HG03095 (cell line): Measurements from ENCODE around the gene SERINC4.

Experiments
- ATAC-seq: cut with Tn5 transposase; IDR thresholded peaks from one replicate; pipeline ENCODE4 v1.9.1; 2021; ENCODE audit warnings: moderate library complexity; ENCODE audit not compliant: unreplicated experiment

SERINC4 gene

DNA sequence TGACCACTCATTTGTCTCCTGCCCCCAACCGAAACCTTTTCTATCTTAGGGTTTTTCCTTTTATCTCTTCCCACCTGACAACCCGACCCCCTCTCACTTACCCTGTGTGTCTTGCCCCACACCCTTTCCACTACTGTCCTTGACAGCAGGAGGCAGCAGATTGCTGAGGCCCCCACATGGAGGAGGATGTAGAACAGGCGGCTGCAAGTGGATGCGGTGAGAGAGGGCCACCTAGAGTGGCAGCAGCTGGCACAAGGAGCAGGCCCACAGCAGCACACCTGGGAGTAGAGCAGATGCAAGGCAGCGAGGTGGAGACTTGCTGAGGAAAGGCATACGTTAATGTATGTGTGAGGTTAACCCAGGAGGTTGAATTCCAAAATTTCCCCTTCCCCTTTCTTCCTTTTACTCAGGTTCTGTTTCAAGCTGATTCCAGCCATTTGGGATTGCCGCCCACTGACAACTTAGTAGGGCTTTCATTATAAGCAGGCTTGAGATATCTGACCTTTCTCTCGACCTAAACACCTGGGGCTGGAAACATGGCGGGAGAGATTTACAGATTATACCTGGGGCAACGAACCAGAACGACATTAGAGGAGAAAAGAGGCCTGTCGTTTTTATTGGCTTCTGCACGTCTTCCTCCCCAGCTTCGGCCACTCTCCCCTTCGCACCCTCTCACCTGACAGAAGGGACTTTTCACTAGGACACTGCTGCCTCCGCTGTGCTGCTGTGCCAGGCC is 643 bp downstream of the SERINC4 start:
- no peak for ATAC-seq

DNA sequence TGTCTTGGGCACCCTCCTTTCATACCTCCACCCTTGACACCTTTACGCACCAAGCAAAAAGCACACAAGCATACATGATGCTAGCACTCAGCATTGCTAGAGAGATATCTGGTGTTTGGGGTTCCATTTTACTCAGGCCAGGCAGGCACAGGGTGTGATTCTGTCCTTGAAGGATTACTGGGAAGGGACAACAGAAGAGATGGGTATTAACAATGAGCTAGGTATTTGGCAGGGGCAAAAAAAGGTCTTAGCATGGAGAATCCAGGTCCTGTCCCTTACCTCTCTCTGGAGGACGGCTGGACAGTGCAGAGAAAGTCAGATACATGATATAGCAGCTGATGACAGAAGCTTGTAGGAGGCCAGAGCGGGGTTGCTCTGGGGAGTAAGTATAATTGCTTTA is 3.5 kb downstream of the SERINC4 start:
- no peak for ATAC-seq

- no peak for ATAC-seq
Observed at GRCh38 chr15:43795997-43796396, 4.0 kb downstream of the SERINC4 start.

DNA sequence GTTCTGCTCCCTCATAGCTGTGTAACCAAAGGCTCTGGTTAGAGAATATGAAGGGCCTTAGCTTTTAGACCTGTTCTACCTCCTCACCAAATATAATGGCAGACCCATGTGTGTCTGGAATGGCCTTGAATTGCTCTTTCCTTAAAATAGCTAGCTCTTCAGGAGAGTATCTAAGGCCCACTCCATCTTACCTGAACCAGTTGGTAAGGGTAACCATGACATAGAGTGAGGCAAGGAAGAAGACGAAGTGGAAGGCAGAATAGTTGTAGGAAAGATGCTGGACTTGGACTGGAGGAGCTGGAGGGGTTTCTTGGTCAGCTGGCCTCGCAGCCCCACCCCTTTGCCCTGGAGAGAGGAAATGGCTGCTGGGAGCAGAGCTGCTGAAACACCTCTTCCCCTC is 4.8 kb downstream of the SERINC4 start:
- no peak for ATAC-seq

DNA sequence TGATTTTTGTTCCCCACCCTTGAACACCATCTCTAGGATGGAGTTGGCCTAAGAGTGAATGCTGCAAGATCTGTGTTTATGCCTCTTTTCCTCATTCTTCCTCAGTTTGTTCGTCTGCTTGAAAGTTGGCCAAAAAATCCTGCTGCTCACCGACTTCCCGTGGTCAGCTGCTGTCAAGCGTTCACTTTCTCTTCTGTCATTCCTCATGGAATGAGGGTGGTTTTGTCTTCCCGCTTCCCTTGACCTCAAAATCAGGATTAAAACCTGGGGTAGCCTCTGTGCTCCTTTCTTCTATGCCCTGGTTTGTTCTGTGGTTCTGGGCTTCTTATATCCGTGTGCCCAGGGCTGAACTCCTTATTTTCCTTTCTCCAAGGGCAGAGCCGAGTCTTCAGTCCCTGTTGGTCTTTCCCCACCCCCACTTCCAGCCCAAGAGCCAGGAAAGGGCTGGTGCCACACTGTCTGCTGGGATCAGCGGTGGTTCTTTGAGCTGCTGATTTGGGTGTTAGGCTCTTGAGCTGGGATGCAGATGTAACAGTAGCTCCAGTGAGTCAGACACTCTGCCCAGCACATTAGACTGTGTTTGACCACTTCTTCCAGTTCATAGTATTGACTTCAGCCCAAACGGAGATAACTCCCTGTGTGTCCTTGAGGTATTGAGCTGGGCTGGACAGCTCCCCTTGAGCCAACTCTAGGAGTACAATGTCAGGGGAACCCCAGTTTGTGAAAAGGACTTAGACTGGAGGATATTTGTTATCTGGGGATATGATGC is 5.6 kb downstream of the SERINC4 start:
- ATAC-seq = no peak

DNA sequence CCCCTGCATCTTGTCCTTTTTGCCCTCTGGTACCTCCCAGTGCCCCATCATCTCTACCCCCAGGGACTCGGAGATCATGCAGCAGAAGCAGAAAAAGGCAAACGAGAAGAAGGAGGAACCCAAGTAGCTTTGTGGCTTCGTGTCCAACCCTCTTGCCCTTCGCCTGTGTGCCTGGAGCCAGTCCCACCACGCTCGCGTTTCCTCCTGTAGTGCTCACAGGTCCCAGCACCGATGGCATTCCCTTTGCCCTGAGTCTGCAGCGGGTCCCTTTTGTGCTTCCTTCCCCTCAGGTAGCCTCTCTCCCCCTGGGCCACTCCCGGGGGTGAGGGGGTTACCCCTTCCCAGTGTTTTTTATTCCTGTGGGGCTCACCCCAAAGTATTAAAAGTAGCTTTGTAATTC is 6.4 kb downstream of the SERINC4 start:
- ATAC-seq = no peak

DNA sequence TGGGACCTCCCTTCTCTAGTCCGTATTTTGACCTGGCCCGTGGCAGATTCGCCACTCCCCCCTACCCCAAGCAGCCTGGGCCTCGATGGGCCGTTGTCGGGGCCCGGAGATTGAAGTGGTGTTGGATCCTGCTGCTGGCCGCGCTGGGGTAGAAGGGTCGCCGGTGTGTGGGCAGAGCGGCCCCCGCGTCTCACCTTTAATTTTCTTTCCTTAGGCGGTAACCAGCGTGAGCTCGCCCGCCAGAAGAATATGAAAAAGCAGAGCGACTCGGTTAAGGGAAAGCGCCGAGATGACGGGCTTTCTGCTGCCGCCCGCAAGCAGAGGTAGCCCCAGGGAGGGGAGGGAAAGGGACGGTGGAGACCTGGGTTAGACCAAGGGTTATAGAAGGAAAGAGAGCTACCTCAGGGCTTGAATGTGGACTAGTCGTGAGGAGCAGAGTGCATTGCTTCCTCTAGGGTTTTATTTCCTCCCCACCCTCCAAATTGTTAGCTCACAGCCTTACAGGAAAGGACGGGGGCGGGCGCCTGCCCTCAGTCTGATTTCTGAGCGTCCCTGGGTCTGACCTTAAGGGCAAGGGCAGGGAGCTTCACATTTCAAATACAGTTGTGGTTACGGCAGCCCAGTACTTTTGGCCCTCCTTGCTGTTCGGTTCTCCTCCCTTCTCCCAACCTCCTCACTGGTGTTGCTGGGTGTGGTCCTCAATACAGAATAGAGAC is 7.1 kb downstream of the SERINC4 start:
- ATAC-seq = no peak

DNA sequence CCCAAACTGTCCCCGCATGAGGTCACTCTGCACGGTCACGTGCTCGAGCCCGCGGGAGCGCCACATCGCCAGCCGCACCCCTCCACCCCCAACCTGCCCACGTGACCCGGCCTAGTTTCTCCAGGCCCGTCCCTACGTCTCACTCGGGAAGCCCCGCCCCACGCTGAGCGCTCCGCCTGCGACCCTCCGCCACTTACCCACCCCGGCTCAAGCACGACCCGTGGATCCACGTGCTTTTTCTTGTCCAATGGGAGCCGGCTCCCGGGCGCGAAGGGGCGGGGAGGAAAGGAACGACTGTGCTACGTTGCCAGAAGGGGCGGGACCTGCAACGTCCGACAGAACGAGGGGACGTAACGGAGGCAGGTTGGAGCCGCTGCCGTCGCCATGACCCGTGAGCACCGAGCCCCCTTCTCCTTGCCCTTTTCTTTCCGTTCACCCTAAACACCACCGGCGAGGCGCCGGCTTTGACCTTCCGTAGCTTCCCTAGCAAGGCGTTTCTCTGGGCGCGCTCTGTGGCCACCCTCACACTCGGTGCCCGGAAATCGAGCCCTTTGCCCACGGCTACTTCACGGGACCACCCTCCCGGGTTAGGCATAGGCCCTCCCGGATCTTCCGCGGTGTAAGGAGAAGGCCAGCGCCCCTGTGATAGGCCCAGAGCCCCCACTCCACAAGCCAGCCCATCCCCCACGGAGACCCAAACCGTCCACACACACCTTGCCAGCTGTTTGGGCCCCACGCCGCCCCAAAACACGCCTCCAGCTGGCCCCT is 7.8 kb downstream of the SERINC4 start, which contains the start of gene SERF2:
Gene SERF2, plus strand, starts transcription at position 328 of the 768 bp plus-strand sequence. Its CDS starts 57 bp downstream, at position 385.
- peak; percentile 71 for ATAC-seq

DNA sequence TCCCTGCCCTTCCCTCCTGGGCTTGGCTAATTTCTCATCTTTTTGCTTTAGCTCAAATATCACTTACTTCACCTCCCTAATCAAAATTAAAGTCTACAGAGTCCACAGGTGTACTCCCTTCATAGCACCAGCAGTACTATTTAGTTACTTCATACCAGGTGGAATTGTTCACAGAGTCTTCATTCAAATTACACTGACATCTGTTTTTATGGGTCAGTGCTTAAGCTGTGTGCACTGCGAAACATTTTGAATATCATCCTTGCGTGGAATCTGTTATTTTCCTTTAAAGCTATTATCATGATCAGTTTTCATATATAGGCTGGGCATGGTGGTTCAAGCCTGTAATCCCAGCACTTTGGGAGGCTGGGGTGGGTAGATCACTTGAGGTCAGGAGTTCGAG is 10.6 kb downstream of the SERINC4 start:
- ATAC-seq = no peak

DNA sequence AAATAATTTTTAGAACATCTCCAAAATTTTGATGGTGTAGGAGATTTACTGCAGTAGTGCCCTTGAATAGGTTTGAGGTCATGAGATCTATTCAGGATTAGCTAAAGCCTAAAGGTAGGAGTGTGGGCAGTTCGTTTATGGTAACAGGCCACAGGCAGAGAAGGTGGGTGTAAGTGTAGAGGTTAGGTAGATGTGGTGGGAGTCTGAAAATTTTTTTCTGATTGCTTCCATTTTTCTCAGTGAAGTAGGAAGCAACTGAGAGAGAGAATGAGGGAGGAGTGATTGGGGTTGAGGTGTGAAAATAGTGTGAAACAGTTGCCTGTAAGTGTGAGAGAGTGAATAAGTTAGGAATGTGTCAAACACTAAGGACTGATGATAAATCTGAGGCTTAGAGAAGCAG is 21.0 kb downstream of the SERINC4 start:
- ATAC-seq = no peak

GRCh38 chr15:43777267-43777914 is 22.6 kb downstream of the SERINC4 start:
- peak; percentile 41 for ATAC-seq

DNA sequence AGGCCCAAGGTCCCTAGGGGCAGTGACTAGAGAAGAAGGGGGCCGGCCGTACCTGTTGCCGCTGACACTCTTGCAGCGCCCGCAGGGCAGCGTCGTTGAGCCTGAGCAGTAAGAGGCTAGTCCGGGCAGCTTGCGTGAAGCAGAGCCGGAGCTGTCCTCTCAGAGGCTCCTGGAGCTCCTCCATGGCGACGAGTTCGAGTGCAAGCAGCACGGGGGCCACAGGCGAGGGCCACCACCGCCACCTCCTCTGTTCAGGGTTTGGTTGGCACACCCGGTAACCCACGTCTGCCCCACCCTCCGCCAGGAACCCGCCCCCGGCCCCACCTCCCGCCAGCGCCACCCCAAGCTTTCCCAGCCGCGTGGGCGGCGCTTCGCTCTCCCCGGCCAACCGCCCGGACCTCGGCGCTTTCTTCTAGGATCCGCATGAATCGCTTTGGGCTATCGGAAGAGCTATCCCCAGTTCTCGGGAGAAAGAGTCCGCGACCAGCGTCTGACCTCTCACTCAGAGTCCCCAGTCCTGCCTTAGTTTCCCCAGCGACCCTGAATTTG is 23.2 kb downstream of the SERINC4 start, which contains the start of gene ELL3:
Gene ELL3, minus strand, starts transcription at position 249 of the 549 bp plus-strand sequence. Its CDS starts 65 bp downstream, at position 184.
- ATAC-seq = peak; percentile 23

GRCh38 chr15:43776101-43776717 is 23.8 kb downstream of the SERINC4 start:
- ATAC-seq = peak; percentile 71

DNA sequence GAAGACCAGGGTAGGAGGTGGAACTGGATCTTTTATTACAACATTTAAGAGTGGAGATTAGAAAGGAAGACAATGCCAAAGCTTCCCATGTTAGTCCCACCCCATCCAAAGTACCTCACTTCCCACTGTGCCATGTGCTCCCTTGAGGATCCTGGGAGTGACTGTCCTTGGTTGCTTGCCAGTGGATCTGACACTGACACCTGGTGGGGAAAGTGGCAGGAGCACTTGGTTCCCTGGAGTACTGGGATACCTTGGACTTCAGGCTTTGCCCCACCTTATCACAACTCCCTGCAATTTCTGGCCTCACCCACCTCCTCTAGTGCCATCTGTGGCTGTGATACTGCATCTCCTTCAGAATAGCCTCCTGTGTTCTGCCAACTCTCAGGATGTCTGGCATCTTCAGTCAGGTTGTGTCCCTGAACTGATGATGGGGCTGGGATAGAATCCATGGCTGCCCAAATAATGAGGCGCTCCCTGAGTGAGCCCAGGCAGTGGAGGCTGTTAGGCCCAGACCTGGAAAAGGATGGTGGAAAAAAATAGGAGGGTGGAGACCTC is 24.5 kb downstream of the SERINC4 start:
- ATAC-seq = no peak

- no peak for ATAC-seq
Observed at GRCh38 chr15:43774062-43774461, 26.0 kb downstream of the SERINC4 start.

- no peak for ATAC-seq
Observed at GRCh38 chr15:43772624-43773023, 27.4 kb downstream of the SERINC4 start.

- no peak for ATAC-seq
Observed at GRCh38 chr15:43771816-43772215, 28.2 kb downstream of the SERINC4 start.

GRCh38 chr15:43769584-43770228 is 30.3 kb downstream of the SERINC4 start:
- ATAC-seq = no peak
